Cardiac fibroblast (primary cell): ENCODE results near the gene KDM2A.
"Not testable (repeated sequence)": the region's sequence is repeated elsewhere in the genome, so short reads cannot be mapped to it uniquely, and the experiment has no call there.

Source experiments
- DNase-seq, 2 donors: peaks; one replicate each; pipeline versions ENCODE4 v3.0.0 to v3.0.0-alpha.2; 2010; ENCODE audit warnings: low read depth in 2 of 2
- H3K4me3 ChIP-seq, 2 donors: replicated peaks in 1 of 2; 1 replicate in 1 of 2; 2 replicates in 1 of 2; pipeline ENCODE4 v1.5.1; 2011; ENCODE audit warnings: low read depth in 2 of 2, low read length in 2 of 2, mild to moderate bottlenecking in 2 of 2, moderate library complexity in 1 of 2
- CTCF ChIP-seq: IDR thresholded peaks from one replicate; pipeline ENCODE4 v1.5.1; 2011; ENCODE audit warnings: low read depth, mild to moderate bottlenecking, low read length, inconsistent platforms

The KDM2A gene

GRCh38 chr11:67204822-67205221 is 85.8 kb downstream of the KDM2A start:
- TF ChIP-seq CTCF: no peak
- no peak overlapping the region for H3K4me3 ChIP-seq
- no peak for DNase-seq

DNA sequence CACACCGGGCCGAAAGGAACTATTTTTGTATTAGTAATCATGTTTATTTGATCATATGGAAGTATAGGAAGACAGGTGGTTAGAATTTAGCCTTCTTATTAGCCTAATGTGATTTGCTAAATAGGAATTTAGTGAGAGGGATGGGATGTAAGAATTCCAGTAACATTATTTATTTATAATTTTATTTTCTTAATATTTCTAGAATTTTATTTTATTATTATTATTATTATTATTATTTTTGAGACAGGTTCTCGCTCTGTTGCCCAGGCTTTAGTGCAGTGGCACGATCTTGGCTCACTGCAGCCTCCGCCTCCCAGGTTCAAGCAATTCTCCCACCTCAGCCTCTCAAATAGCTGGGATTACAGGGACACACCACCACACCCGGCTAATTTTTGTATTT is 90.2 kb downstream of the KDM2A start:
- not testable (repeated sequence) for H3K4me3 ChIP-seq

DNA sequence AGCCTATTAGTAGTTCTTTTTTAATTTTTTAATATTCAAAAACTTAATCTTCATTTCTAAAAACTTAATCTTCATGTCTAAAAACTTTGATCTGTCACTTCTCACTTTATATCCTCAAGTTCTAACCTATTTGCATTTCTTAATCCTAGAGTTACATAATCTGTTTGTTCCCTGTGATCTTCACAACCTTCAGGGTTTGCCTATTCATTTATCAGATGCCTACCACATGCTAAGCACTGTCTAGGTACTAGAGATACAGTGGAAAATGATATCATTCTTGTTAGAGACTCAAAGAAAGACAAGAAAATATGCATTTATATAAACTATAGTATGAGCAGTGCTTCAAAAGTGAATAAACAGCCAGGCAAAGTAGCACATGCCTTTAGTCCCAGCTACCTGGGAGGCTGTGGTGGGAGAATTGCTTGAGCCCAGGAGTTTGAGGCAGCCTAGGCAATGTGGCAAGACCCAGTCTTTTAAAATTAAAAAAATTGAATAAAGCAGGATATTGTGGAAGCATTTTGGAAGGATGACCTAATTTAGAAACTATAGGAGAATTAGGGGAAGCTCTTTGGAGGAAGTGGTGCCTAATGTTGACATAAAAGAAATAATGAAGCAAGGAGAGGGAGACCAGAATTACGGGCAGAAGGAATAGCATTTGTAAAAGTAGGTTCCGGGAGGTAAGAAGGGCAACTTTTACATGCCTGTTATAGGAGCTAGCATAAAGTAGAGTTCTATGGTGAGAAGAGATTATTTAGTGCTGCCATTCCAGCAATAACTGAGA is 92.8 kb downstream of the KDM2A start:
- TF ChIP-seq CTCF: no peak
- DNase-seq: no peak
- no peak overlapping the region for H3K4me3 ChIP-seq

More for the DNA sequence above, 90.2 kb downstream of the KDM2A start:
- not testable (repeated sequence) for DNase-seq

GRCh38 chr11:67213178-67213621 is 94.1 kb downstream of the KDM2A start:
- no peak overlapping the region for H3K4me3 ChIP-seq
- no peak for DNase-seq
- no peak for TF ChIP-seq CTCF

DNA sequence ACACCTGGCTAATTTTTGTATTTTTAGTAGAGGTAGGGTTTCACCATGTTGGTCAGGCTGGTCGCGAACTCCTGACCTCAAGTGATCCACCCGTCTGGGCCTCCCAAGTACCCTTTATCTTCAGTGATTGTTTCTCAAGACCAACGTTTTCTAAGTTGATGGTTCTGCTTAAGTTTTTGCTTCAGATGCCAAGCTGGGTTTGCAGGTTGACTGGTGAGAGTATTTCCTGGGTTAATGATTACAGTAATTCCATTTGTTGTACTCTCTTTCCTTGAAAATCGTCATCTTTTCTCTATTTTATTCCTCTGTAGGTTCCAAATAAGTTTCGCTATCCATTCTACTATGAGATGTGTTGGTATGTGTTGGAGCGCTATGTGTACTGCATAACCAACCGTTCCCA is 108.7 kb downstream of the KDM2A start:
- no peak for TF ChIP-seq CTCF
- no peak overlapping the region for H3K4me3 ChIP-seq

DNA sequence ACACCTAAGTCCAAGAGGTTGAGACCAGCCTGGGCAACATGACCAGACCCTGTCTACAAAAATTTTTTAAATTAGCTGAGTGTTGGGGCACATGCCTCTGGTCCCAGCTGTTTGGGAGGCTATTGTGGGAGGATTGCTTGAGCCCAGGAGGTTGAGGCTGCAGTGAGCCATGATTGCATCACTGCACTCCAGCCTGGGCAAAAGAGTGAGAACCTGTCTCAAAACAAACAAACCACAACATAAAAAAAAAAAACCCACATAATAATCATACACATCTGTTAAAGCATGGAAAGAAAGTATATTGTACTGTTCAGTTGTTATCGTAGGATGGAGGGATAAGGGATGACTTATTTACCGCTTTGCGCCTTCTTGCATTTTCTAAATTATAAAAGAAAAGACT is 111.3 kb downstream of the KDM2A start:
- peak in 1 of 2 donors; percentile 20 for DNase-seq
- no peak overlapping the region for H3K4me3 ChIP-seq

More for the DNA sequence above, 108.7 kb downstream of the KDM2A start:
- no peak for DNase-seq

DNA sequence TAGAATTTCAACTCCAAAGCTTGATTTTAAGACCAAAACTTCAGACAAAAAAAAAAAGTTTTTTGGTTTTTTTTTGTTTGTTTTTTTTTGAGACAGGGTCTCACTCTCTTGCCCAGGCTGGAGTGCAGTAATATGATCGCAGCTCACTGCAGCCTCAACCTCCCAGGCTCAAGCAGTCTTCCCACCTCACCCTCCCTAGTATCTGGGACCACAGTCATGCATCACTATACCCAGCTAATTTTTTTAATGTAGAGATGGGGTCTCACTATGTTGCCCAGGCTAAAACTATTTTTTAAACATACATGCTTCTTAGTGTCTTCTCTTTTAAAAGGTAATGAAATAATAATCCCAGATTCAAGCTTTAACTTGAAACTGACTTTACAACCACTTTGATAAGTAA is 111.8 kb downstream of the KDM2A start:
- no peak for DNase-seq
- H3K4me3 ChIP-seq: no peak overlapping the region
- no peak for TF ChIP-seq CTCF

More for the DNA sequence above, 111.3 kb downstream of the KDM2A start:
- TF ChIP-seq CTCF: no peak
